ENCODE data around the gene NR4A1.

DNA sequence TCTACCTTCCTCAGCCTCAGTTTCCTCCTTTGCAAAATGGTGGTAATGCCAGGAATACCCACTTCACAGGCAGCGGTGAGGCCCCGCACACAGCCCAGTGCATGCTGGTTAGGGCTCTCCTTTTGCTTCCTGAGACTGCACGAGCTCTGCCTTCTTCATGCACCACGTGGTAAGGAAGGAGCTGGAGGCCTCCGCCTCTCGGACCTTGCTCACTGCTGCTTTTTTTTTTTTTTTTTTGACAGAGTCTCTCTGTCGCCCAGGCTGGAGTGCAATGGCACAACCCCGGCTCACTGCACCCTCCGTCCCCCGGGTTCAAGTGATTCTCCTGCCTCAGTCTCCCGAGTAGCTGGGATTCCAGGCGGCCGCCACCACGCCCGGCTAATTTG lies 26.4 kb upstream of the NR4A1 start:
- TF ChIP-seq POLR2AphosphoS5 (IDR thresholded peaks at IDR 0.05) (no peak), EP300 (IDR thresholded peaks at IDR 0.05) (no peak)
- TF ChIP-seq, protein P1, sequence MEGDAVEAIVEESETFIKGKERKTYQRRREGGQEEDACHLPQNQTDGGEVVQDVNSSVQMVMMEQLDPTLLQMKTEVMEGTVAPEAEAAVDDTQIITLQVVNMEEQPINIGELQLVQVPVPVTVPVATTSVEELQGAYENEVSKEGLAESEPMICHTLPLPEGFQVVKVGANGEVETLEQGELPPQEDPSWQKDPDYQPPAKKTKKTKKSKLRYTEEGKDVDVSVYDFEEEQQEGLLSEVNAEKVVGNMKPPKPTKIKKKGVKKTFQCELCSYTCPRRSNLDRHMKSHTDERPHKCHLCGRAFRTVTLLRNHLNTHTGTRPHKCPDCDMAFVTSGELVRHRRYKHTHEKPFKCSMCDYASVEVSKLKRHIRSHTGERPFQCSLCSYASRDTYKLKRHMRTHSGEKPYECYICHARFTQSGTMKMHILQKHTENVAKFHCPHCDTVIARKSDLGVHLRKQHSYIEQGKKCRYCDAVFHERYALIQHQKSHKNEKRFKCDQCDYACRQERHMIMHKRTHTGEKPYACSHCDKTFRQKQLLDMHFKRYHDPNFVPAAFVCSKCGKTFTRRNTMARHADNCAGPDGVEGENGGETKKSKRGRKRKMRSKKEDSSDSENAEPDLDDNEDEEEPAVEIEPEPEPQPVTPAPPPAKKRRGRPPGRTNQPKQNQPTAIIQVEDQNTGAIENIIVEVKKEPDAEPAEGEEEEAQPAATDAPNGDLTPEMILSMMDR (IDR thresholded peaks at IDR 0.05) = no peak

Measured in upper lobe of left lung (tissue), 4 donors.